ENCODE measurements around the gene FREY1.

FREY1 gene, protein sequence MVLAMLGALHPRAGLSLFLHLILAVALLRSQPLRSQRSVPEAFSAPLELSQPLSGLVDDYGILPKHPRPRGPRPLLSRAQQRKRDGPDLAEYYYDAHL

DNA sequence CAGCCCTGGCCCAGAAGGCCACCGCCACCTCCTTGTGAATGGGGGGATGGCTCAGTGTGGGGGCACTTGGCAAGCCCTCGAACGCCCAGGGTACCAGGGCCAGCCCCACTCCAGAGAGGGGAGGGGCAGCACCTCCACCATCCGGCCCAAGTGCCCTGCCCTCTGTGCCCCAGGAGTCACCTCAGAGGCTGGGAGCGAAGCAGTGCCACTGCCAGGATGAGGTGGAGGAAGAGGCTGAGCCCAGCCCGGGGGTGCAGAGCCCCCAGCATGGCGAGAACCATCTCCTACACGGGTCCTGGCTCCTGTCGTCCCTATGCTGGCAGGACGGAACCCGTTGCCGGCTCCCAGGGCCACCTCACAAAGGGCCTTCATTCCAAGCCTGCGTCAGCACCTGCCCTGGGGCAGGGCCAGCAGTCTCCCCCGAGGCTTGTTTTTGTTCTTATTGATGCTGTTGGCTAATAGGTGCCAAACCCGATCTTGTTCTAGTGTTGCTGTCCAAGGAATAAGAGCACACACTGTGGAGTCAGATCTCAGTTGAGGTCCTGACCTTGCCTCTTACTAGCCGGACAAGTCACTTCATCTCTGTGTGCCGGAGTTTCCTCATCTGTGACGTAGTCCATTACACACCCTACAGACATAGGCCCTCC is at the start of gene FREY1:
TSS of gene FREY1 (minus strand) at position 307 of the 647 bp plus-strand sequence. CDS start at position 281, 26 bp downstream.
- no peak within 1 kb of the TSS for H3K4me3 Mint-ChIP-seq
- H3K9me3 Mint-ChIP-seq = no peaks in the 10 kb centered on the region
- peak within 1 kb of the TSS; percentile 14 for H3K27ac Mint-ChIP-seq (ENCODE audit: low read depth)
- no peak for DNase-seq (ENCODE audit: low spot score in 2 of 2)
- H3K36me3 Mint-ChIP-seq (ENCODE audit: insufficient read depth) = peaks cover 27% of the 10 kb centered on the region
- ATAC-seq (replicated peaks; ENCODE audit: extremely low read depth, poor library complexity, severe bottlenecking) = no peak
- no peaks in the 10 kb centered on the region for H3K27me3 Mint-ChIP-seq
- peaks cover 18% of the 10 kb centered on the region for H3K4me1 Mint-ChIP-seq

DNA sequence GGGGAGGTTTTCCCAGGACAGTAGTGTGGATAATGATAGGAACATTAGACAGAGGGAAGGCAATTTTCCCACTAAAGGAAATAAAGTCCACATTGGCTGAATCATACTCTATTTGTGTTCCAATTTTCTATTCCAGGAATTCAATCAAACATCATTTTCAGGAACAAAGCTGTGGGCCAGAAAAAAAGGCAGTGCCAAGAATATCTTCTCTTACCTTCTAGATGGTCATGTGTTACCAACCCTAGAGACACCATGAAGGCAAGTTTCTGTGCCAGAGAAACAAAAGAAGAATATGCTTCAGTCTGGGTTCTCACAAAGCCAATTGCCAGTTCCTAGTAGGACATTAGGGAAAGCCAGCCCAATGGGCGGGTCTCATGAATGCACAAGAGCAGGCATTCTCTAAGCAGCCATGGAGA is 42.9 kb upstream of the FREY1 start:
- no peak overlapping the region for H3K4me3 Mint-ChIP-seq
- H3K9me3 Mint-ChIP-seq = no peaks in the 10 kb centered on the region
- no peak overlapping the region for H3K27ac Mint-ChIP-seq (ENCODE audit: low read depth)
- DNase-seq (ENCODE audit: low spot score in 2 of 2) (no peak), ATAC-seq (replicated peaks; ENCODE audit: extremely low read depth, poor library complexity, severe bottlenecking) (no peak)
- peaks cover 67% of the 10 kb centered on the region for H3K36me3 Mint-ChIP-seq (ENCODE audit: insufficient read depth)
- H3K4me1 Mint-ChIP-seq = no peaks in the 10 kb centered on the region
- no peaks in the 10 kb centered on the region for H3K27me3 Mint-ChIP-seq

DNA sequence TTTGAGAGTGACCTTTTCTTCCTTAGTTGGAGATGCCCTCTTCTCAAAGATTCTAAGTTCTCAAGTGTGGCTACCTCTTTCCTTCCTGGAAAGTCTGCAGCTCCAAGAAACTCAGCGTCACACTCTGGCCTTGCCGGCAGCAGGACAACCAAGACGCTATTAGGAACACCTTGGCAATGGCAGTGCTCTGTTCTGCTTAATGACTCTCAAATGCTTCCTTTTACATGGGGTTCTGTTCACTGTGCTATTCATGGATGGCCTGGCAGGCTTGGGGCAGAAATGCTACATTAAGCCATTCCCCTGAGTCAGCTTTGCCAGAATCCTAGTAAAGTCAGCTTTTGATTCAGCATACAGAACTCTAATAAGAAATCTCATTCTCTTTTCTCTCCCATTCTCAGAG is 41.3 kb upstream of the FREY1 start:
- no peak overlapping the region for H3K4me3 Mint-ChIP-seq
- no peak for DNase-seq (ENCODE audit: low spot score in 2 of 2)

DNA sequence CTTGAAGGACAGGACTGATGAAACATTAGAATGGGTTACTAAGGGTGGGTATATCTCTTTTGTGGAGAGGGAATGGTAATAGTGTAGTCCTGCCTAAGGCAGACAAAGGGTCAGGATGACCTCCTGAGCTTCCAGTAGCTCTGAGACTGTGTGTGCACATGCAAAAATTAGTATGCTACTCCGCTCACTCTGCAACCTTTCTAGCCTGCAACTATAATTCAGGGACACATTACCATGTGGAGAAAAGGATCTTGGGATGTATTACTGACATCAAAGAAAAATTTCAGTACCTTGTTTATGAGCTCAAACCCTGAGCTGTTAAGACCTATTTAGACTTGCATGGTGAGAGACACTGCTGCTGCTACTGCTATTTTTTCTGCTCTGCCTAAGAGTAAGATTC is 40.8 kb upstream of the FREY1 start:
- Mint-ChIP-seq H3K27ac (ENCODE audit: low read depth) (no peak overlapping the region), H3K27me3 (no peaks in the 10 kb centered on the region), H3K4me3 (no peak overlapping the region), H3K36me3 (ENCODE audit: insufficient read depth) (peaks cover 71% of the 10 kb centered on the region), H3K4me1 (no peaks in the 10 kb centered on the region), H3K9me3 (no peaks in the 10 kb centered on the region)
- ATAC-seq (replicated peaks; ENCODE audit: extremely low read depth, poor library complexity, severe bottlenecking) (no peak), DNase-seq (ENCODE audit: low spot score in 2 of 2) (no peak)

More for the DNA sequence above, 41.3 kb upstream of the FREY1 start:
- no peak for ATAC-seq (replicated peaks; ENCODE audit: extremely low read depth, poor library complexity, severe bottlenecking)
- no peaks in the 10 kb centered on the region for H3K9me3 Mint-ChIP-seq
- no peaks in the 10 kb centered on the region for H3K4me1 Mint-ChIP-seq
- peaks cover 72% of the 10 kb centered on the region for H3K36me3 Mint-ChIP-seq (ENCODE audit: insufficient read depth)
- H3K27me3 Mint-ChIP-seq = no peaks in the 10 kb centered on the region
- H3K27ac Mint-ChIP-seq (ENCODE audit: low read depth) = no peak overlapping the region

DNA sequence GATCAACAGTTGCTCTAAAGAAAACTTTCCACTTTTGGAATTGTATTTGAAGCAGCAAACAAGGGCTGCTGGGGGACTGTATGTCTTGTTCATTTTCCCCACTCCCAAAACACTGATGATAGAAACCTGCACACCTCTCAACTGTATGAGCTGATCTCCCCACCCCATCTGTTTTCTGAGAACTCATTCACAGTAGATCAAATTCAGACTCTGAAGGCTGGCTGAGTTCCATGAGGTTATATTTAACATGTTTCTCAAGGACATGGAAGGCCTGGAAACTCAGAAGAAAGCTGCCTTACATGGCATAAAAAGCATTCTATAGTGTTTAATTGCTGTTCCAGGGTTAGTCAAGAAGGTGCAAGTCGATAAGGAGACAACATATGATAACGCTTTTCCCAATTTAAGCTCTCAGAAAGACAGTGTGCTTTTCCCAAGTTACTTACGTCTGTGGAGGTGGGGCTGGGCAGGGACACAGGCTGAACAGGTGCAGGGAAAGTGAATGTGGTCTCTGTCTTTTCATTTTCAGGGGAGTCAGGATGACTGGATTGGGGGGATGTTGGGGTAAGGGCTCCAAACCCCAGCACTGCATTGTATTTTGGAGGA is 38.4 kb upstream of the FREY1 start:
- Mint-ChIP-seq H3K4me1 (no peaks in the 10 kb centered on the region), H3K27me3 (no peaks in the 10 kb centered on the region), H3K4me3 (no peak overlapping the region), H3K36me3 (ENCODE audit: insufficient read depth) (peaks cover 59% of the 10 kb centered on the region), H3K9me3 (no peaks in the 10 kb centered on the region), H3K27ac (ENCODE audit: low read depth) (peak overlapping the region; percentile 61)
- DNase-seq (ENCODE audit: low spot score in 2 of 2) = no peak
- ATAC-seq (replicated peaks; ENCODE audit: extremely low read depth, poor library complexity, severe bottlenecking) = no peak

DNA sequence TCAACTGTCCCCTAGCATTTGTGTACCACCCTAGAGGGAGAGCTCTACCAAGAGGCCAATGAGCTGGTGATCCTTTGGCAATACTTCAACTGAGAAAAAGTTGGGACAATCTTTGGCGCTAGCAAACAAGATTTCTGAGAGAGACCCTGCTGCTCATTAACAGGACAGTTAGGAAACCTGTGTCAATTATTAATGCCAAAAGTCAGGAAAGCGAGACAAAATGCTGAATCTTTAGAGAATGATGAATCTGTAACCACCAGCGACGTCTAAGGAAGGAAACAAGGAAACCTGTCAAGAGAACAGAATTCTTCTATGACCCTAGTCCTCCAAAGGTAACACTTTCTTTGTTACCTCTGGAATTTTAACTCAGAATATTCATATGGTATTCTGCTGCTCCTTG is 35.3 kb upstream of the FREY1 start:
- Mint-ChIP-seq H3K36me3 (ENCODE audit: insufficient read depth) (peaks cover 44% of the 10 kb centered on the region), H3K27ac (ENCODE audit: low read depth) (peak overlapping the region; percentile 42), H3K4me1 (no peaks in the 10 kb centered on the region), H3K4me3 (no peak overlapping the region), H3K9me3 (no peaks in the 10 kb centered on the region), H3K27me3 (no peaks in the 10 kb centered on the region)
- DNase-seq (ENCODE audit: low spot score in 2 of 2) (no peak), ATAC-seq (replicated peaks; ENCODE audit: extremely low read depth, poor library complexity, severe bottlenecking) (no peak)

DNA sequence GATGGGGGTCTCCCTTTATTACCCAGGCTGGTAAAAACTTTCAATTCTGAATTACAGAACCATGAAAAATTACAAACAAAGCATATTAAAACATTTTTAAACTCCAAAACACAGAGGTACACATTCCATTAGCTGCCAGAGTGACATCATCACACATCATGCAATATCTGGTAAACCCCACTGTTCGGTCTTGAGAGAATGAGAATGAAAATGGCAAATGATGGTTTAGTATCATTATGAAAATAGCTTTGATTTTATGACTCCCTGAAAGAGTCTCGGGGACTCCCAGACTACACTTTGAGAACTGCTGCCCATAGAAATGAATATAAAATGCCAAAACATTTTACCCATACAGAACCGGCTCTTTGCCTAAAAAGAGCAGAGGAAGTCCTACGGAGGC is 34.2 kb upstream of the FREY1 start:
- peaks cover 41% of the 10 kb centered on the region for H3K36me3 Mint-ChIP-seq (ENCODE audit: insufficient read depth)
- no peaks in the 10 kb centered on the region for H3K27me3 Mint-ChIP-seq
- DNase-seq (ENCODE audit: low spot score in 2 of 2) (no peak), ATAC-seq (replicated peaks; ENCODE audit: extremely low read depth, poor library complexity, severe bottlenecking) (no peak)
- no peaks in the 10 kb centered on the region for H3K4me1 Mint-ChIP-seq
- no peaks in the 10 kb centered on the region for H3K9me3 Mint-ChIP-seq
- H3K27ac Mint-ChIP-seq (ENCODE audit: low read depth) = no peak overlapping the region
- H3K4me3 Mint-ChIP-seq = no peak overlapping the region

DNA sequence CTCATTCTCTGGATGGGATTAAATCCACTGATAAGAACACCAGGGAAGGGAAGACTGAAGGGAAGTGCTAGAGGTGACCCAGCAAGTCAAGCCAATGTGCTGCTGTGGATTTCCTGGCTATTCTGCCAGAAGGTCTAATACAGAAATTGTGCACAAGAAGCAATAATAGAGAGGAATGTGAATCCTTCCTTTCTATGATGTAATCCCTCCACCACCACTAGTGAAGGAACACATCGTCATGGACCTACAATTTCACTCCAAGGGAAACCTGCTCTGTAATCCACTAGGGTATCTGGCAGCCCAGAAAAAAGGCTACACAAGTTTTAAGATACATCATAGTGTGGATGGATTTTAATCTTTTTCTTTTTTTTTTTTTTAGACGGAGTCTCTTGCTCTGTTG is 32.8 kb upstream of the FREY1 start:
- H3K36me3 Mint-ChIP-seq (ENCODE audit: insufficient read depth) = peaks cover 38% of the 10 kb centered on the region
- H3K27ac Mint-ChIP-seq (ENCODE audit: low read depth) = no peak overlapping the region

DNA sequence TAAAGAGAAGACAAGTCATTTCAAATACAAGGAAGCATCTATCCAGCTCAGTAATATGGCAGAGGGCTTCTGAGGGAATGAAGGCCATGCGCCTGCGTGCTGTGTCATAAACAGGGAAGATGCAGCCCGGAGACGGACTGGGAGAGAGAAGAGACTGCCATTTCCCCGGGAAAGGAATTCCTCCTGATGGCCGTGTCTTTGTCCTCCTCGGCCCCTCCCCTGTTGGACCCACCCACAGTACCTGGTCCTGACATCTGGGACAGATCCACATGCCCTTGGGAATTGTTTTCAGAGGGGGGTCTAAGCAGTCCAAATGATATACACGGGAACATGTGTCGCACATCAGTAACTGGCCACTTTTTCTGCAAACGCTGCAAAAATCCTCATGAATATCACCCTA is 30.8 kb upstream of the FREY1 start:
- Mint-ChIP-seq H3K4me3 (no peak overlapping the region), H3K36me3 (ENCODE audit: insufficient read depth) (peaks cover 37% of the 10 kb centered on the region), H3K9me3 (no peaks in the 10 kb centered on the region), H3K4me1 (no peaks in the 10 kb centered on the region), H3K27ac (ENCODE audit: low read depth) (no peak overlapping the region), H3K27me3 (no peaks in the 10 kb centered on the region)
- ATAC-seq (replicated peaks; ENCODE audit: extremely low read depth, poor library complexity, severe bottlenecking) = no peak
- no peak for DNase-seq (ENCODE audit: low spot score in 2 of 2)

More for the DNA sequence above, 32.8 kb upstream of the FREY1 start:
- no peaks in the 10 kb centered on the region for H3K27me3 Mint-ChIP-seq
- H3K4me1 Mint-ChIP-seq = no peaks in the 10 kb centered on the region
- ATAC-seq (replicated peaks; ENCODE audit: extremely low read depth, poor library complexity, severe bottlenecking) = no peak
- no peak for DNase-seq (ENCODE audit: low spot score in 2 of 2)
- H3K4me3 Mint-ChIP-seq = no peak overlapping the region
- no peaks in the 10 kb centered on the region for H3K9me3 Mint-ChIP-seq

DNA sequence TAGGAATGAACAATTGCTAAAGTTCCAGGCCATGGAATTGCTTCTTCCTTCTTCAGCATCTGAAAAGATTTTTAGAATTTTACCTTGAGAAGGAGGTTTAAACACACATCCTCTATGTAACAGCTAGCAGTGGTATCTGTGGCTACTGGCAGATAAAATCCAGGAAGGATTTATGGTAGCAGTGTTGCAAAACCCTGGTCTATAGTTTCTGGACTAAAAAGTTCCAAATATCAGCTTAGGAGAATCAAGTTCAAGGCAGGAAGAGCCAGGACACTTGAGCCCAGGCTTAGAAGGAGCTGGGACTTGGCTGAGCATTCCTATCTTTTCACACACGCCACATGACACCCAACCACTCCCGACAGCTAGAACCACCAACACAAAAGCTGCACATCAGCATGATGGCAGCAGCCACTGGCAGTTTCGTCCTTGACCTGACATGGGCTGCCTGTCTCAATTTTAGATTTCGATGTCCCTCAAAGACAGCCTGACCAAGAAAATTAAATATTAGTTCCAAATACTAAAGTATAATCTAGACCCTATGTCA is 29.5 kb upstream of the FREY1 start:
- no peaks in the 10 kb centered on the region for H3K27me3 Mint-ChIP-seq
- peaks cover 3% of the 10 kb centered on the region for H3K4me1 Mint-ChIP-seq
- H3K9me3 Mint-ChIP-seq = no peaks in the 10 kb centered on the region
- no peak overlapping the region for H3K4me3 Mint-ChIP-seq
- DNase-seq (ENCODE audit: low spot score in 2 of 2) = no peak
- peaks cover 42% of the 10 kb centered on the region for H3K36me3 Mint-ChIP-seq (ENCODE audit: insufficient read depth)
- H3K27ac Mint-ChIP-seq (ENCODE audit: low read depth) = peak overlapping the region; percentile 16
- ATAC-seq (replicated peaks; ENCODE audit: extremely low read depth, poor library complexity, severe bottlenecking) = no peak

DNA sequence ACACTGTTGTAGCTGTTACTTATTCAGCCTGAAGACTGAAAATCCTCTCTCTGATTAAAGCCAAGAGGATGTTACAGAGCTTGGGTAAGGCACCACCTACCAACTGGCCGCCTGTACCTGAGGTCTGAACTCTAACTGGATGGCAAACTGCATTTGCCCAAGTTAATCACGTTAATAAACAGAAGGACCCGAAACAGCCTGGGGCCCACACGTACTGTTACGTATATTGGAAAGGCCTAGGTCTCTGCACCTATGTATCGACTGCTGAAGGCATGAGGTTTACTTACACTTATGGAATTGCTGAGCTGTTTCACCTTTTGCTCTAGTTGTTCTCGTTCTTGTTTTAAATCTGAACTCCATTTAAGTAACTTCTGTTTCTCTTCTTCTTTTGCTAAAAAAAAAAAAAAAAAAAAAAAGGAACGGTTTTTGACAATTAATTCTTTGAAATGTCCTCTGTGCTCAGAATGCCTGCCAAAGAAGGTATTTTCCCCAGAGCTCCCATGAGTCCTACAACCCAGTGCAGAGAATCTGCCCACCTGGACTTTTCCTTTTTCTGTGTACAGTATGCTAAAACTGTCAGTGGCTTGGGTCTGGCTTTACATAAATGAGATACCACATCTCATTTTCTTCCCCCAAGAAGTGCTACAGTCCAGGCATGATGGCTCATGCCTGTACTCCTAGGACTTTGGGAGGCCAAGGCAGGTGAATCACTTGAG is 28.4 kb upstream of the FREY1 start:
- H3K4me3 Mint-ChIP-seq = no peak overlapping the region
- ATAC-seq (replicated peaks; ENCODE audit: extremely low read depth, poor library complexity, severe bottlenecking) (no peak), DNase-seq (ENCODE audit: low spot score in 2 of 2) (no peak)
- H3K27me3 Mint-ChIP-seq = no peaks in the 10 kb centered on the region
- peaks cover 13% of the 10 kb centered on the region for H3K4me1 Mint-ChIP-seq
- H3K27ac Mint-ChIP-seq (ENCODE audit: low read depth) = no peak overlapping the region
- no peaks in the 10 kb centered on the region for H3K9me3 Mint-ChIP-seq
- peaks cover 48% of the 10 kb centered on the region for H3K36me3 Mint-ChIP-seq (ENCODE audit: insufficient read depth)

DNA sequence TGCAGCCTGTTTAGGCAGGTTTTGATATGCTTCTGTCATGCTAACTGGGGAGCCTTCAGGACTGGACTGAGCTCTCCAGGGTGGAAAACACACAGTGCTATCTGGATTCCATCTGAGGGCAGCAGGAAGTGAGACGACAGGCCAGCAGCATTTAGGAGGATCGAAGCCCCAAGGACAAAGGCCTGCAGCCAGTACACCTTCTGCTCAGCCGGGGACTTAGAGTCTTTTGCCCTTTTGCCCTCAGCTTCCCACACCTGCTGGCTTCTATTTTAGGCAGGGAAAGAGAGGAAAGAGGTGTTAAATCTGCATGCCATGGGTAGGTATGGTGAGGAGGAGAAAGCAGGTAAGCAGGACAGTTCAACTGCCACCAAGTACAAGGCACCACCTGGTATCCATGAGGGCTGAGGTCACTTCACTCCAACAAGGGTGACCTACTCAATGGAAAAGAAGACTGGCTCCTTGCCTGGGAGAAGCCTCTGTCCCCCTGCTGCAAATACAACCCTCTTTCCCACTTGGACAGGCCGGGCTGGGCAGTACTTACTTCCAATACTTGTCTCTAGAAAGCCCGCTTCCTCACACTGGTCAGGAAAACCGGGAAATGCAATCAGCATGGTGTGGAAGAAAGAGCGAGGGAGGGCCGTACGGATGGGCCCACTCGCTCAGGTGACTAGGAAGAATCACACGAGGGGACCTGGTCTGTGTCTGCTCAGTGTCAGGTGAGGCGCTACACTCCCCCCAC is 27.7 kb upstream of the FREY1 start:
- DNase-seq (ENCODE audit: low spot score in 2 of 2) (no peak), ATAC-seq (replicated peaks; ENCODE audit: extremely low read depth, poor library complexity, severe bottlenecking) (no peak)
- Mint-ChIP-seq H3K4me1 (peaks cover 21% of the 10 kb centered on the region), H3K4me3 (no peak overlapping the region), H3K27ac (ENCODE audit: low read depth) (no peak overlapping the region), H3K9me3 (no peaks in the 10 kb centered on the region), H3K27me3 (no peaks in the 10 kb centered on the region), H3K36me3 (ENCODE audit: insufficient read depth) (peaks cover 53% of the 10 kb centered on the region)
